GM19193 (cell line): ENCODE measurements around the gene SAMM50.
A peak's percentile ranks its signal among the peaks of the same experiment; 100 is the strongest.

Experiments
- POLR2A ChIP-seq: IDR thresholded peaks from 4 replicates; pipeline ENCODE4 v1.6.1; 2011; ENCODE audit not compliant: insufficient read depth, insufficient read length; ENCODE audit errors: extremely low read depth

SAMM50 gene

DNA sequence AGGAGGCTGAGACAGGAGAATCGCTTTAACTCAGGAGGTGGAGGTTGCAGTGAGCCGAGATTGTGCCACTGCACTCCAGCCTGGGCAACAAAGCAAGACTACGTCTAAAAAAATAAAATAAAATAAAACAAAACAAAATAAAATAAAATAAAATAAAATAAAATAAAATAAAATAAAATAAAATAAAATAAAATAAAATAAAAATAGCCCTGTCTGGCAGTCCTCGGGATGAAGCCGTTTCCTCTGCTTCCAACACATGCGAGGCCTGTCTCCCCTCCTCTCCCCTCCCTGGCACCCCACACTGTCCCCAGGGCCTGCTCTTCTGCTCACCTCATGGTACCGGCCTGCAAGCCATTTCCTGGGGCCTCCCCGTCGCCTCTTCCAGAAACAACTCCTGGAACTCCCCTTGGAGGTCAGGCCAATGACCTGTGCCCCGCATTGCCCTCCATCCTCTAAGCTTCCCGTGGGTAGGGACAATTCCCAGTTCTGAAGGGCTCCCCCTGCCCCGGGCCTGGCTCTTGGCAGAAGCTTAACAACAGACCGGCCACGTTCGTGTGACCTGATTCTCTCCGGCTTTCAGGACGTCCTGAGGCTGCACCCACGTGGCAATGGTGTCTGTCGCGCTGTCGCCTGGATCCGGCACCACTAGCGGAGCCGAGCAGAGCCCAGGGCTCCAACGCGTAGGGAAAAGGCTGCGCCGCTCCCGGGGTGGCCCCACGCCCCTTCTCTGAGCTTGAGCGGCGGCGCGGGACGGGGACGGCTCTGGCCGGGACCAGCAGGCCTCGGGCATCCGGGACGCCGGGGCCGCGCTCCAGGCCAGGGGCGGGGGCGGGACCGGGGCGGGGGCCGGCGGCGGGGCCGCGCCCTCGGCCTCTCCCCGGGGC is 68.4 kb downstream of the SAMM50 start:
- peak; percentile 68 for TF ChIP-seq POLR2A

- peak; percentile 66 for TF ChIP-seq POLR2A
Measured at GRCh38 chr22:44024288-44024921, 69.2 kb downstream of the SAMM50 start, which contains the start of gene PARVB. Gene PARVB (plus strand): TSS chr22:44024302. CDS start chr22:44024340, 38 bp downstream.

- peak; percentile 48 for TF ChIP-seq POLR2A
Measured at GRCh38 chr22:44025171-44026065, 70.2 kb downstream of the SAMM50 start.

DNA sequence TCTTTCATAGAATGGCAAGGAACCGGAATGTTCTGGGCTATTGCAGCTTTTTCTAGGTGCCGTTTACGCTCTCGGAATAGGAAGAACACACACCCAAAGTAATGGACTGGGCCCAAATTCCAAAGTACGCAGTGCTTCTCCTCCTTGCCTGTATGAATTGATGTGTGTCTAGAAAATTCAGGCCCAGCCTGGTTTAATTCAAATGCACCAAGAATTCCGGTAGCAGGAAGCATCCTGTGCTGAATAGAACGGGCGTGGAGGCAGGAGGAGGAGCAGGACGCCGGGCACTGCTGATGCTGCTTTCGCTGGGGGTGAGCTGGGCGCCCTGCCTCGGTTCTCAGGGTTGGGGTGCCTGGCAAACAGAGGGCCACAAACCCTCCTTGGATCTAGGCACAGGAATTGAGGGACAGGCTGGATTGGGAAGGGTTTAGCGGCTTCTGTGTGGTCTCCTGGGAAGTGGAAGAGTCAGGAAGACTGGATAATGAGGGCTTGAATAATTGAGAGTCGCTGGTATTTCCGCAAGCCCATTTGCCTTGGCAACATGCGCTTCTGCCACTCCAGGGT is 70.9 kb downstream of the SAMM50 start:
- no peak for TF ChIP-seq POLR2A

- TF ChIP-seq POLR2A = peak; percentile 64
Measured at GRCh38 chr22:44026630-44027511, 71.6 kb downstream of the SAMM50 start.

DNA sequence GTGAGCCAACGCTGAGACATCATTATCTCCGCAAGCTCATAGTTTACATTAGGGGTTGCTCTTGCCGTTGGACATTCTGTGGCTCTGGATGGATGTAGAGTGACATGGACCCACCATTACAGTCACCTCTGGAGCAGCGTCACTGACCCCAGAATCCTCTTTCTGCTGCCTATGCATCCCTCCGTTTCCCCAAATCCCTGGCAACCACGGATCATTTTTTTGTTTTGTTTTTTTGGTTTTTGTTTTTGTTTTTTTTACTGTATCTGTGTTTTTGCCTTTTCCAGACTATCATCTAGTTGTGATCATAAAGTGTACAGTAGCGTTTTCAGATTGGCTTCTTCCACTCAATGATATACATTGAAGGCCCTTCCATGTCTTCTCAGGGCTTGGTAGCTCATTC is 72.8 kb downstream of the SAMM50 start:
- no peak for TF ChIP-seq POLR2A

GRCh38 chr22:44029069-44029468 is 73.8 kb downstream of the SAMM50 start:
- no peak for TF ChIP-seq POLR2A

- TF ChIP-seq POLR2A = no peak
Measured at GRCh38 chr22:44030051-44030701, 74.9 kb downstream of the SAMM50 start.

- no peak for TF ChIP-seq POLR2A
Measured at GRCh38 chr22:44030702-44031082, 75.5 kb downstream of the SAMM50 start.

DNA sequence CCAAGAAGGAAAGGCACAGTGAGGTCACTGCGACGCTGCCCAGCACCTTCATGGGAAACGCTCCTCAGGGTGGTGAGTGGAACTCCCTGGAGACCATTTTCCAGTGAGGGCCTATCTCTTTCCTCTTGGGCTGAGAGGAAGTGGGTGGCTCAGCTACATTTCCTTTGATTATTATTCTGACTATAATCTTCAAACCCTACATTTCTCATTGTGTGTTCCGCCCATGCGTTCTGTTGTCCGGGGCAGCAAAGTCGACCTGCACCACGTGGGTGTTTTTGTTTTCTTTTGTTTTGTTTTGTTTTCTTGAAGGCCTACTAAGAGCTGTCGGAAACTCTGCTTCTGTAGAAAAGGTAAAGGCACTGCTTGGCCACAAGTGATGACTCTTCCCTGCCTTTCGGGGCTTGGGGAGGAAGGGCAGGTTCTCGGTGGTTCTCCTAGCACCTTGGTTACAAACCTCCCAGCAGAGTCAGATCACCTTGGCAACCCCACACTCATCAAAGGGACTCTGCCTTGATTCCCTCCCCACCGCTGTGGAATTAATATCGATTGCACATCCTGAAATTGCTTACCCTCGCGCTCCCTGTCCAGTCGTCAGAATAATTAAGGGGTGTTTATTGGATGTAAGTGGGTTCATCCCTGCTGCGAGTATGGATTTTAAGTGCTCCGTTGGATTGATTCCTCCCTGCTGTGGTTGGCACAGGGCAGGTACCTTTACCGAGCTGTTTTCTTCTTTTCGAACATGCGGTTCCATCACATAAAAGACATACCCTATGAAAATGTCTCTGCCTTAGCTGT is 76.1 kb downstream of the SAMM50 start:
- TF ChIP-seq POLR2A = no peak

DNA sequence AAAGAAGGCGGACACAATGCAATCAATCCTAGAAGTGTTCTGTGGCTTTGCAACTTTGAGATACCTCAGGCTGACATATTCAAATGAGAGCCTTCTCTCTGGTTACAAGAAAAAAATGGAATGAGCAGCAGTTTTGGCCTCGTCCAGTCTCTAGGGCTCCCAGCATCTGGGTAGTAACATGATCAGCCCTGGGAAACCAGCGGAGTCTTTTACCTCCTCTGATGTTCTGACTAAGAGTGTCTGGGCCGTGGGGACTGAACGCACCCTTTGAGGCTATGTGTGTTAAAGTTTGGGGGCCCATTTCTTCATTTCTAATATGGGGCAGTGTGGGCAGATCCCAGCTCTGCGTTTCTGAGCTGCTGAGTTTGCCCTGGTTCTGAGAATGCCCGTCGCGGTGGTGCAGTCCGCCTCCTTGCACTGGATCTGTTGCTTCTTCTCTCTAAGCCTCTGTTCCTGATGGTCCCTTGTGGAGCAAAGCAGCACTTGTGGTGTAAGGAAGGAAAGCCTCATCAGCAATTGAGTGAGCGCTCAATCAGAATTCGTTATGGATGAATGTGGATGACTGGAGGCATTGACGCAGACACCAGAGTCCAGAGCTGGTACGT is 77.0 kb downstream of the SAMM50 start:
- TF ChIP-seq POLR2A = no peak

- TF ChIP-seq POLR2A = no peak
Measured at GRCh38 chr22:44033287-44033686, 78.0 kb downstream of the SAMM50 start.
